HS-5 (cell line): ENCODE measurements around the gene PTTG2.

Experiments
- DNase-seq: peaks from one replicate; pipeline ENCODE4 v3.0.0-alpha.2; 2012; ENCODE audit warnings: low read depth

The PTTG2 gene

GRCh38 chr4:38009421-38009820 lies 49.2 kb downstream of the PTTG2 start:
- DNase-seq = no peak

- DNase-seq = no peak
Measured at GRCh38 chr4:38009949-38010348, 49.8 kb downstream of the PTTG2 start.
